Activated T-helper 1 cell treated with anti-CD3 and anti-CD28 coated beads, Interleukin-2, amount 50 U/mL, for 16 hours (primary cell): ENCODE results near the gene PRRG3.

ENCODE experiments used
- DNase-seq, 2 donors: peaks; one replicate each; pipeline ENCODE4 v3.0.0-alpha.2; 2020; ENCODE audit warnings: low read depth in 1 of 2, low spot score in 1 of 2

PRRG3 gene

GRCh38 chrX:151742311-151742710, 47.1 kb downstream of the PRRG3 start:
- DNase-seq: no peak

- no peak for DNase-seq
Observed at GRCh38 chrX:151743651-151744470, 48.6 kb downstream of the PRRG3 start.

GRCh38 chrX:151745651-151746050, 50.4 kb downstream of the PRRG3 start:
- DNase-seq: no peak

GRCh38 chrX:151746502-151746901, 51.2 kb downstream of the PRRG3 start:
- DNase-seq: no peak

- no peak for DNase-seq
Observed at GRCh38 chrX:151750511-151750910, 55.3 kb downstream of the PRRG3 start.

- DNase-seq: no peak
Observed at GRCh38 chrX:151752847-151753246, 57.6 kb downstream of the PRRG3 start.

- DNase-seq: no peak
Observed at GRCh38 chrX:151753313-151754046, 58.2 kb downstream of the PRRG3 start.

GRCh38 chrX:151754047-151754429, 58.8 kb downstream of the PRRG3 start:
- no peak for DNase-seq

GRCh38 chrX:151754641-151755215, 59.5 kb downstream of the PRRG3 start:
- no peak for DNase-seq
